Measurements from ENCODE around the gene VPS37D.
A peak's percentile ranks its signal among the peaks of the same experiment; 100 is the strongest.
"Not testable (repeated sequence)": the region's sequence is repeated elsewhere in the genome, so short reads cannot be mapped to it uniquely, and the experiment has no call there.

The VPS37D gene

GRCh38 chr7:73706126-73707044 is 38.8 kb downstream of the VPS37D start:
- peak; percentile 54 for DNase-seq

- DNase-seq, result no peak
Observed at GRCh38 chr7:73707045-73707631, 39.5 kb downstream of the VPS37D start.

GRCh38 chr7:73708961-73709549 is 41.4 kb downstream of the VPS37D start:
- DNase-seq, result no peak

- DNase-seq, result no peak
Observed at GRCh38 chr7:73712773-73713172, 45.1 kb downstream of the VPS37D start.

GRCh38 chr7:73713319-73713718 is 45.7 kb downstream of the VPS37D start:
- not testable (repeated sequence) for DNase-seq

GRCh38 chr7:73715648-73716317 is 48.2 kb downstream of the VPS37D start:
- DNase-seq, result peak; percentile 58

GRCh38 chr7:73716318-73716890 is 48.8 kb downstream of the VPS37D start:
- no peak for DNase-seq

GRCh38 chr7:73717025-73717807 is 49.6 kb downstream of the VPS37D start:
- DNase-seq, result no peak

GRCh38 chr7:73717991-73718405 is 50.4 kb downstream of the VPS37D start:
- peak; percentile 70 for DNase-seq

GRCh38 chr7:73718438-73718881 is 50.8 kb downstream of the VPS37D start:
- no peak for DNase-seq

GRCh38 chr7:73718905-73719805 is 51.5 kb downstream of the VPS37D start, which contains the start of gene STX1A:
STX1A (minus strand) TSS chr7:73719669; CDS start chr7:73719631, 38 bp downstream.
- peak; percentile 74 for DNase-seq

- DNase-seq, result no peak
Observed at GRCh38 chr7:73719806-73720169, 52.2 kb downstream of the VPS37D start.

GRCh38 chr7:73720443-73720842 is 52.8 kb downstream of the VPS37D start:
- DNase-seq, result not testable (repeated sequence)

- DNase-seq, result no peak
Observed at GRCh38 chr7:73721377-73721817, 53.8 kb downstream of the VPS37D start.

All from activated naive CD4-positive, alpha-beta T cell treated with anti-CD3 and anti-CD28 coated beads, Interleukin-2, amount 50 U/mL, for 16 hours (primary cell).